UCSD-AML1 (cell line): ENCODE results near the gene REPS2.
"Not testable (repeated sequence)": the region's sequence is repeated elsewhere in the genome, so short reads cannot be mapped to it uniquely, and the experiment has no call there.

Experiments used
- DNase-seq: peaks from one replicate; lab custom pipeline; 2025; ENCODE audit not compliant: unreplicated experiment; lab: John Stamatoyannopoulos, UW

The REPS2 gene

GRCh38 chrX:16962661-16963060 is 16.2 kb downstream of the REPS2 start:
- not testable (repeated sequence) for DNase-seq

- DNase-seq: no peak
Measured at GRCh38 chrX:16963216-16963615, 16.8 kb downstream of the REPS2 start.

- not testable (repeated sequence) for DNase-seq
Measured at GRCh38 chrX:16964976-16965375, 18.5 kb downstream of the REPS2 start.

GRCh38 chrX:16966752-16967448 is 20.4 kb downstream of the REPS2 start:
- no peak for DNase-seq

GRCh38 chrX:16968753-16969152 is 22.3 kb downstream of the REPS2 start:
- not testable (repeated sequence) for DNase-seq

GRCh38 chrX:16970977-16971376 is 24.5 kb downstream of the REPS2 start:
- DNase-seq: no peak

- no peak for DNase-seq
Measured at GRCh38 chrX:16971694-16972093, 25.2 kb downstream of the REPS2 start.

GRCh38 chrX:16975233-16975632 is 28.8 kb downstream of the REPS2 start:
- DNase-seq: no peak

GRCh38 chrX:16977771-16978170 is 31.3 kb downstream of the REPS2 start:
- no peak for DNase-seq

GRCh38 chrX:16978193-16978984 is 31.9 kb downstream of the REPS2 start:
- DNase-seq: no peak

GRCh38 chrX:16979226-16979625 is 32.8 kb downstream of the REPS2 start:
- no peak for DNase-seq

- DNase-seq: no peak
Measured at GRCh38 chrX:16981209-16981608, 34.8 kb downstream of the REPS2 start.

- DNase-seq: no peak
Measured at GRCh38 chrX:16981980-16982379, 35.5 kb downstream of the REPS2 start.

- no peak for DNase-seq
Measured at GRCh38 chrX:16983051-16983450, 36.6 kb downstream of the REPS2 start.

GRCh38 chrX:16985286-16985685 is 38.8 kb downstream of the REPS2 start:
- DNase-seq: no peak

GRCh38 chrX:16986169-16986568 is 39.7 kb downstream of the REPS2 start:
- DNase-seq: no peak

- no peak for DNase-seq
Measured at GRCh38 chrX:16989750-16990149, 43.3 kb downstream of the REPS2 start.

GRCh38 chrX:16990839-16991238 is 44.4 kb downstream of the REPS2 start:
- no peak for DNase-seq

GRCh38 chrX:16992445-16992844 is 46.0 kb downstream of the REPS2 start:
- DNase-seq: no peak

- DNase-seq: no peak
Measured at GRCh38 chrX:16992951-16993350, 46.5 kb downstream of the REPS2 start.

GRCh38 chrX:16993791-16994318 is 47.4 kb downstream of the REPS2 start:
- no peak for DNase-seq

- no peak for DNase-seq
Measured at GRCh38 chrX:16994736-16995135, 48.3 kb downstream of the REPS2 start.
